IMR-90 (cell line): ENCODE results near the gene BRD1. TPM values are rescaled to one million over a fixed set of nuclear protein-coding genes. Genes with fewer than 3 reads are reported as not detected.

ENCODE experiments used
- ATAC-seq: fragments of 200-7000 bp; cut with Tn5 transposase; 2 replicates; pipeline ENCODE4 v1.9.1; 2020; ENCODE audit warnings: low read depth, mild to moderate bottlenecking, moderate library complexity
- BruUV-seq: library from RNA; stranded (reverse); fragments of 400-500 nt; replicated peaks from 2 replicates; lab custom pipeline; 2021; lab: Mats Ljungman, UMichigan
- CTCF ChIA-PET: fragments of 300-600 bp; formaldehyde crosslinking; extraction: SDS; loops from one replicate; lab custom pipeline; 2021; ENCODE audit warnings: antibody characterized with exemption; lab: Yijun Ruan, JAX
- POLR2A ChIA-PET: fragments of 300-600 bp; sonication (Branson Sonifier 250); formaldehyde crosslinking; loops from one replicate; lab custom pipeline; 2022; ENCODE audit warnings: antibody characterized with exemption; ENCODE audit not compliant: unreplicated experiment; lab: Charles Lee
- DNase-seq: peaks from one replicate; pipeline ENCODE4 v3.0.0; 2013
- H2AFZ ChIP-seq: replicated peaks from 2 replicates; pipeline ENCODE3; 2013; ENCODE audit warnings: low read length, mild to moderate bottlenecking; ENCODE audit not compliant: poor library complexity
- H2AK5ac ChIP-seq: 2 replicates; pipeline ENCODE4 v1.6.1; 2013; ENCODE audit warnings: low read depth, low read length, inconsistent platforms
- H2AK9ac ChIP-seq: replicated peaks from 2 replicates; pipeline ENCODE3; 2013; ENCODE audit warnings: mild to moderate bottlenecking, low read depth, low read length, moderate library complexity; ENCODE audit not compliant: poor library complexity
- H2BK120ac ChIP-seq: 2 replicates; pipeline ENCODE4 v1.6.1; 2013; ENCODE audit warnings: low read depth, low read length, inconsistent platforms
- H2BK15ac ChIP-seq: 3 replicates; pipeline ENCODE4 v1.6.1; 2013; ENCODE audit warnings: low read depth, low read length, inconsistent platforms
- H2BK20ac ChIP-seq: 2 replicates; pipeline ENCODE4 v1.6.1; 2013; ENCODE audit warnings: low read depth, mild to moderate bottlenecking, inconsistent platforms, low read length, moderate library complexity
- H2BK5ac ChIP-seq: 2 replicates; pipeline ENCODE4 v1.6.1; 2013; ENCODE audit warnings: mild to moderate bottlenecking, low read depth, low read length, inconsistent platforms; ENCODE audit not compliant: poor library complexity, severe bottlenecking
- H3K14ac ChIP-seq: replicated peaks from 2 replicates; pipeline ENCODE4 v1.6.1; 2013; ENCODE audit warnings: low read depth, low read length, inconsistent platforms
- H3K18ac ChIP-seq: 2 replicates; pipeline ENCODE4 v1.6.1; 2013; ENCODE audit warnings: low read depth, low read length, control low read depth
- H3K23ac ChIP-seq: 2 replicates; pipeline ENCODE4 v1.6.1; 2013; ENCODE audit warnings: low read depth, low read length, inconsistent platforms
- H3K27ac ChIP-seq: 2 replicates; pipeline ENCODE4 v1.5.1; 2013; ENCODE audit warnings: mild to moderate bottlenecking, control low read depth, low read length; ENCODE audit not compliant: insufficient read depth
- H3K27me3 ChIP-seq: 2 replicates; pipeline ENCODE4 v1.6.1; 2013; ENCODE audit warnings: low read length; ENCODE audit not compliant: control insufficient read depth, insufficient read depth
- H3K36me3 ChIP-seq: 2 replicates; pipeline ENCODE4 v1.6.1; 2013; ENCODE audit warnings: low read length, mixed read lengths; ENCODE audit not compliant: control insufficient read depth, insufficient read depth
- H3K4ac ChIP-seq: 2 replicates; pipeline ENCODE4 v1.6.1; 2013; ENCODE audit warnings: low read depth, low read length, inconsistent platforms
- H3K4me1 ChIP-seq: 2 replicates; pipeline ENCODE4 v1.6.1; 2013; ENCODE audit warnings: low read length, mixed read lengths; ENCODE audit not compliant: control insufficient read depth, insufficient read depth
- H3K4me2 ChIP-seq: 2 replicates; pipeline ENCODE4 v1.6.1; 2013; ENCODE audit warnings: low read depth, mild to moderate bottlenecking, control low read depth, low read length, moderate library complexity
- H3K4me3 ChIP-seq: 2 replicates; pipeline ENCODE4 v1.5.1; 2013; ENCODE audit warnings: low read depth, mild to moderate bottlenecking, control low read depth, low read length, moderate library complexity; ENCODE audit not compliant: insufficient read depth
- H3K56ac ChIP-seq: 2 replicates; pipeline ENCODE4 v1.6.1; 2013; ENCODE audit warnings: low read length, inconsistent platforms; ENCODE audit not compliant: insufficient read depth; ENCODE audit errors: extremely low read depth
- H3K79me1 ChIP-seq, 2 experiments: 2 replicates each; pipeline ENCODE4 v1.6.1; 2013; ENCODE audit warnings: low read length in 2 of 2, inconsistent platforms in 1 of 2, low read depth in 1 of 2
- H3K9ac ChIP-seq: 2 replicates; pipeline ENCODE4 v1.6.1; 2013; ENCODE audit warnings: low read depth, low read length, control low read depth
- H3K9me1 ChIP-seq: 2 replicates; pipeline ENCODE4 v1.6.1; 2013; ENCODE audit warnings: low read length, inconsistent platforms; ENCODE audit not compliant: insufficient read depth
- H3K9me3 ChIP-seq: 2 replicates; pipeline ENCODE4 v1.6.1; 2013; ENCODE audit warnings: low read length; ENCODE audit not compliant: control insufficient read depth, insufficient read depth
- H4K20me1 ChIP-seq: 2 replicates; pipeline ENCODE4 v1.6.1; 2013; ENCODE audit warnings: low read length, inconsistent platforms; ENCODE audit not compliant: insufficient read depth
- H4K5ac ChIP-seq: 2 replicates; pipeline ENCODE4 v1.6.1; 2013; ENCODE audit warnings: mild to moderate bottlenecking, low read depth, low read length, control low read depth
- H4K8ac ChIP-seq, 2 experiments: 2 replicates each; pipeline ENCODE4 v1.6.1; 2013; ENCODE audit warnings: low read depth in 2 of 2, low read length in 2 of 2, control low read depth in 1 of 2, inconsistent platforms in 1 of 2
- H4K91ac ChIP-seq: 2 replicates; pipeline ENCODE4 v1.6.1; 2013; ENCODE audit warnings: low read depth, low read length, inconsistent platforms; ENCODE audit not compliant: insufficient read depth
- CHD1 ChIP-seq: IDR thresholded peaks from 2 replicates; pipeline ENCODE4 v1.6.1; 2012; ENCODE audit warnings: low read depth, low read length, improper control_type of control experiment
- CTCF ChIP-seq: conservative IDR thresholded peaks from 2 replicates; pipeline ENCODE4 v1.5.1; 2012; ENCODE audit warnings: mild to moderate bottlenecking, low read depth, low read length, improper control_type of control experiment
- ELK1 ChIP-seq: fragments of 150-350 bp; IDR thresholded peaks from 2 replicates; pipeline ENCODE4 v1.6.1; 2016; ENCODE audit warnings: low read depth, mild to moderate bottlenecking, low read length, moderate library complexity, borderline replicate concordance
- FOS ChIP-seq: fragments of 150-350 bp; IDR thresholded peaks from 2 replicates; pipeline ENCODE4 v1.6.1; 2016; ENCODE audit warnings: low read depth, low read length
- RAD21 ChIP-seq: IDR thresholded peaks from 2 replicates; pipeline ENCODE4 v1.6.1; 2012; ENCODE audit warnings: low read length, improper control_type of control experiment
- SMC3 ChIP-seq: fragments of 150-350 bp; IDR thresholded peaks from 2 replicates; pipeline ENCODE4 v1.6.1; 2016; ENCODE audit warnings: low read depth, mild to moderate bottlenecking, antibody characterized with exemption, low read length, moderate library complexity
- WGBS, 2 experiments: methylation state at CpG; one replicate each; pipeline versions ENCODE4 v1.1.5 to v1.1.7; 2013; ENCODE audit warnings: missing lambda C conversion rate in 2 of 2; ENCODE audit not compliant: insufficient read length in 1 of 2; ENCODE audit errors: extremely low coverage in 2 of 2; 5-methylcytosine and 5-hydroxymethylcytosine counted together
- dilution Hi-C: fragments of 300-500 bp; cut with HindIII; formaldehyde crosslinking; loops from one replicate; pipeline ENCODE4 v1.14.3; 2018; ENCODE audit warnings: low sequenced_read_pairs; ENCODE audit not compliant: unreplicated experiment
- in situ Hi-C: fragments of 300-500 bp; cut with MboI; formaldehyde crosslinking; loops from 3 replicates; pipeline ENCODE4 v1.14.3; 2019; ENCODE audit warnings: low sequenced_read_pairs, inconsistent platforms, mixed read lengths
- intact Hi-C: fragments of 100-400 bp; cut with micrococcal nuclease; formaldehyde crosslinking; loops from 2 replicates; pipeline ENCODE4 v1.10.0; 2022
- polyA plus RNA-seq, 3 experiments: library from polyadenylated mRNA; depleted of rRNA; stranded (reverse); fragments of >200 nt; gene quantifications; 2 replicates each; pipeline ENCODE4 v1.2.3, GENCODE V29; 2012; ENCODE audit warnings: low replicate concordance in 1 of 3
- total RNA-seq: library from RNA; depleted of rRNA; stranded (reverse); fragments of >200 nt; gene quantifications from 2 replicates; pipeline ENCODE4 v1.2.3, GENCODE V29; 2012

Gene BRD1
- total and polyA plus RNA-seq, 2 of the 4 experiments (the other 2 are of a cell fraction), result 10.0 to 10.6 TPM

- H3K79me1 ChIP-seq, result no peaks in the 10 kb centered on the region
- intact Hi-C loops, result no loop called here
- H2BK120ac ChIP-seq, result no peak overlapping the region
- CTCF ChIA-PET, result no interaction called here
- H3K14ac ChIP-seq, result no peak overlapping the region
- ATAC-seq (no peak), DNase-seq (no peak)
- no peaks in the 10 kb centered on the region for H4K20me1 ChIP-seq
- no peak overlapping the region for H2BK15ac ChIP-seq
- no peaks in the 10 kb centered on the region for H3K9me3 ChIP-seq
- no peak overlapping the region for H4K5ac ChIP-seq
- no peak overlapping the region for H4K91ac ChIP-seq
- no peak overlapping the region for H2AK9ac ChIP-seq
- no peaks in the 10 kb centered on the region for H3K9me1 ChIP-seq
- no peak overlapping the region for H3K4ac ChIP-seq
- H3K36me3 ChIP-seq, result no peaks in the 10 kb centered on the region
- H3K4me2 ChIP-seq, result no peak overlapping the region
- in situ Hi-C loops, result no loop called here
- no peak overlapping the region for H2BK20ac ChIP-seq
- POLR2A ChIA-PET, result no interaction called here
- BruUV-seq, result no TSS peak
- peaks cover 20% of the 10 kb centered on the region for H3K27me3 ChIP-seq
- H3K27ac ChIP-seq, result no peak overlapping the region
- H4K8ac ChIP-seq, result no peak overlapping the region
- H2AFZ ChIP-seq, result no peak overlapping the region
- no peak overlapping the region for H2BK5ac ChIP-seq
- TF ChIP-seq CTCF (no peak), ELK1 (no peak), SMC3 (no peak), RAD21 (no peak), FOS (no peak), CHD1 (no peak)
- no CpG with 5 or more reads among the region's 16 CpGs for WGBS, 2 experiments
- dilution Hi-C loops, result no loop called here
- H3K4me1 ChIP-seq, result no peaks in the 10 kb centered on the region
- H3K23ac ChIP-seq, result no peak overlapping the region
- H2AK5ac ChIP-seq, result no peak overlapping the region
- H3K56ac ChIP-seq, result no peak overlapping the region
- H3K4me3 ChIP-seq, result no peak overlapping the region
- no peak overlapping the region for H3K9ac ChIP-seq
- H3K18ac ChIP-seq, result no peak overlapping the region
Measured at GRCh38 chr22:49727881-49728569, 99.6 kb downstream of the BRD1 start.
